Stomach (tissue), 4 donors: ENCODE data around the gene TPPP3.

Source experiments
- POLR2A ChIP-seq, 4 donors: fragments of 450-650 bp; IDR thresholded peaks; one replicate each; pipeline ENCODE4 v1.6.1; 2016; ENCODE audit warnings: antibody characterized with exemption in 4 of 4, control low read depth in 2 of 4, mild to moderate bottlenecking in 1 of 4, moderate library complexity in 1 of 4
- TF ChIP-seq, protein P1 (sequence below), 7 experiments: fragments of 450-650 bp in 4 of 7; fragments of 200-600 bp in 3 of 7; sonication (generic) in 3 of 7; IDR thresholded peaks; one replicate each; pipeline ENCODE4 v1.5.1; 2016 to 2019; ENCODE audit warnings: antibody characterized with exemption in 7 of 7, control low read depth in 2 of 7, mild to moderate bottlenecking in 1 of 7

GRCh38 chr16:67426022-67426421 lies 32.7 kb upstream of the TPPP3 start:
- TF ChIP-seq, protein P1, sequence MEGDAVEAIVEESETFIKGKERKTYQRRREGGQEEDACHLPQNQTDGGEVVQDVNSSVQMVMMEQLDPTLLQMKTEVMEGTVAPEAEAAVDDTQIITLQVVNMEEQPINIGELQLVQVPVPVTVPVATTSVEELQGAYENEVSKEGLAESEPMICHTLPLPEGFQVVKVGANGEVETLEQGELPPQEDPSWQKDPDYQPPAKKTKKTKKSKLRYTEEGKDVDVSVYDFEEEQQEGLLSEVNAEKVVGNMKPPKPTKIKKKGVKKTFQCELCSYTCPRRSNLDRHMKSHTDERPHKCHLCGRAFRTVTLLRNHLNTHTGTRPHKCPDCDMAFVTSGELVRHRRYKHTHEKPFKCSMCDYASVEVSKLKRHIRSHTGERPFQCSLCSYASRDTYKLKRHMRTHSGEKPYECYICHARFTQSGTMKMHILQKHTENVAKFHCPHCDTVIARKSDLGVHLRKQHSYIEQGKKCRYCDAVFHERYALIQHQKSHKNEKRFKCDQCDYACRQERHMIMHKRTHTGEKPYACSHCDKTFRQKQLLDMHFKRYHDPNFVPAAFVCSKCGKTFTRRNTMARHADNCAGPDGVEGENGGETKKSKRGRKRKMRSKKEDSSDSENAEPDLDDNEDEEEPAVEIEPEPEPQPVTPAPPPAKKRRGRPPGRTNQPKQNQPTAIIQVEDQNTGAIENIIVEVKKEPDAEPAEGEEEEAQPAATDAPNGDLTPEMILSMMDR (IDR thresholded peaks at IDR 0.05): no peak
- no peak for TF ChIP-seq POLR2A (IDR thresholded peaks at IDR 0.05)
